H1 (cell line): ENCODE measurements around the gene CAMKMT. TPM values are rescaled to one million over a fixed set of nuclear protein-coding genes. Genes with fewer than 3 reads are reported as not detected.

ENCODE experiments used
- JUND ChIP-seq: IDR thresholded peaks from 2 replicates; pipeline ENCODE4 v1.6.1; 2011; ENCODE audit warnings: mild to moderate bottlenecking, improper control_type of control experiment, low read length
- polyA plus RNA-seq, 7 experiments: library from polyadenylated mRNA; depleted of rRNA in 3 of 7; stranded (reverse) in 5 of 7; unstranded in 2 of 7; fragments of >200 nt in 5 of 7; fragments of 200-250 nt in 2 of 7; gene quantifications; 1 replicate in 5 of 7; 2 replicates in 1 of 7; 4 replicates in 1 of 7; pipeline versions ENCODE4 v1.2.1 to v1.2.3, GENCODE V29; 2011 to 2013; ENCODE audit warnings: missing spikeins in 2 of 7, mixed read lengths in 2 of 7
- total RNA-seq: library from RNA; stranded (reverse); fragmentation: NEBNext Ultra II Directional; extraction: Animal tissue kit (Norgen Biotek cat#: 25700); gene quantifications from 2 replicates; pipeline ENCODE4 v1.2.1, GENCODE V29; 2021

CAMKMT gene
- total and polyA plus RNA-seq, 2 of the 8 experiments (the other 6 are each of a cell fraction or from before 2014, with no cell fraction given), result 14.7 to 22.4 TPM

DNA sequence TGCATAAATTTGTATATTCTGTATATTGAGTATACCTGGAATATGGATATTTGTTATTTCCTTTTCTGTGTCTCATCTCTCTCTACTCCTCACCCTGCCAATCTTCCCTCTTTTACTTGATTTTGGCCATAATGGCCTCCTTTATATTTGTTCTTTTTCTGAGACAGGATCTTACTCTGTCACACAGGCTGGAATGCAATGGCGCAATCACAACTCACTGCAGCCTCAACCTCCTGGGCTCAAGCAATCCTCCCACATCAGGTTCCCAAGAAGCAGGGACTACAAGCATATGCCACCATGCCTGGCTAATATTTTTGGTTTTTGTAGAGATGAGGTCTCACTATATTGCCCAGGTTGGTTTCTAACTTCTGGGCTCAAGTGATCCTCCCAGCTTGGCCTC, 30.9 kb upstream of the CAMKMT start (continued):
- no peak for TF ChIP-seq JUND
